PC-3 (cell line): ENCODE results near the gene STAT3.

Experiments used
- CTCF ChIP-seq: fragments of 300-600 bp; sonication (generic); conservative IDR thresholded peaks from 2 replicates; pipeline ENCODE4 v1.5.1; 2017; ENCODE audit warnings: antibody characterized with exemption, low read depth, mild to moderate bottlenecking, low read length
- EZH2 ChIP-seq: fragments of 300-600 bp; sonication (generic); IDR thresholded peaks from one replicate; pipeline ENCODE4 v1.6.1; 2017; ENCODE audit warnings: antibody characterized with exemption, mild to moderate bottlenecking, low read length; ENCODE audit not compliant: unreplicated experiment
- EZH2phosphoT487 ChIP-seq: fragments of 300-600 bp; sonication (generic); IDR thresholded peaks from 2 replicates; pipeline ENCODE4 v1.6.1; 2018; ENCODE audit warnings: mild to moderate bottlenecking, antibody characterized with exemption, low read length, borderline replicate concordance

GRCh38 chr17:42284566-42284965 is 103.7 kb downstream of the STAT3 start:
- TF ChIP-seq CTCF, result no peak
- TF ChIP-seq EZH2, result no peak
- no peak for TF ChIP-seq EZH2phosphoT487
